IPS-11a (cell line): Measurements from ENCODE around the gene TAGLN3.

Experiments used
- H3K4me3 ChIP-seq: one replicate; pipeline ENCODE4 v1.5.1; 2013; ENCODE audit warnings: low read depth, low read length, control low read depth

The TAGLN3 gene

GRCh38 chr3:111998636-111999483 lies at the start of gene TAGLN3:
TAGLN3 (plus strand) TSS chr3:111998922; CDS start chr3:111999423, 501 bp downstream.
- peak within 1 kb of the TSS; percentile 22 for H3K4me3 ChIP-seq

GRCh38 chr3:111949712-111950111 lies 49.0 kb upstream of the TAGLN3 start:
- H3K4me3 ChIP-seq: no peak overlapping the region

DNA sequence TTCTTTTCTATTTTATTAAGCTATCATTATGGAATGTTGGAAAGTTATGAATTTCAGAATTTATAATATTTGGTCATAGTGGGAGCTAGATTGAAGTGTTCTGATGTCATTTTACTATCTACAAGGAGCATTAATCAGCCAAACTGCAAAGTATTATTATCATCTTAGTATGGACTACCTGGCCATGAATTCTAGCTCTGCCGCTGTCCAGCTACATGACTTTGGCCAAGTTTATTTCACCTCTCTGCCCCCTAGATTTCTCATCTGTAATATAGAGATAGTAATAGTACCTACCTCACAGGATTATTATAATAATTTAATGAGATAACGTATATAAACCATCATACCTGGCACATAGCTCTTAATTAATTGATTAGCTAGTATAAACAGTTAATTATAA lies 47.7 kb upstream of the TAGLN3 start:
- H3K4me3 ChIP-seq: no peak overlapping the region

DNA sequence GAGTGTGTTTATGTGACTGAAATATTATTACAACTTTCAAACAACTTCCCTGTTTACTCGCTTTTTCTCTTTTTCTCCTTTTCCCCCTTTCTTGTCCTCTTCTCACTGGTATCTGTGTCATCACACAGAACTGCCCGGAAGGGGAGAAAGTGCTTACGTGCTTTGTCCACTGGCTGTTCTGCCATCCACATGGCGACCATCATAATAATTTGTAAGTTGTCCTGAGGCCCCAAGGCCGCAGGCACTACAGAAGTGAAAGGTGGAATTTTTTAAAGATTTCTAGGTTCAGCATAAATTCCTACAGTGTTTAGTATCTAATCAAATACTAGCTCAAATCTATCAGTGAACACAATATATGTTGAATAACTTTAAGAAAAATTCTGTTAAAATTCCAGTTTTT lies 46.6 kb upstream of the TAGLN3 start:
- H3K4me3 ChIP-seq: no peak overlapping the region

DNA sequence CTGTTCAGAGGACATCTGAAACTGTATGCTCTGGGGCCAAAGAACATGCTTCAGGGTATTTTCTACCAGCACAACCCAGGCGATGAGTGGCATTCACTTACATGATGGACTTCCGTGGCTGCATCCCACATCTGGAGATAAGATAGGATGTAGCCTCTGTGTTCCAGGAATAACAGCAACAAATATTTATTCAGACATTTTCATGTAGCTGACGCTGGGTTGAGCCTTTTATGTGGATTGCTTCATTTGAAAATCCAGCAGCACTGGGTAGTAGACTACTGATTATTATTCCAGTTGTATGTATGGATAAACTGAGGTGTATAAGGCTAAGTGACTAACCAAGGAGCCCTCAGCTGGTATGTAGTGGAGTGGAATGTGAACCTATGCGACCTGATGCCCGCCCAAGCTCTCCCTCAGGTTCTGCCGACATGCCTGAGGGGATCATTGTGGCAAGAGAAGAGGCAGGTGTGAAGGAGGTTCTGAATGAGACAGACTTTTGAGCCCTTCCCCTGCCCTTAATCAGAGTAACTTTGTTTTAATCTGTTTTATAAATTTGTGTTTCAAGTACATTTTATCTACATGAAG lies 45.8 kb upstream of the TAGLN3 start:
- H3K4me3 ChIP-seq: no peak overlapping the region

DNA sequence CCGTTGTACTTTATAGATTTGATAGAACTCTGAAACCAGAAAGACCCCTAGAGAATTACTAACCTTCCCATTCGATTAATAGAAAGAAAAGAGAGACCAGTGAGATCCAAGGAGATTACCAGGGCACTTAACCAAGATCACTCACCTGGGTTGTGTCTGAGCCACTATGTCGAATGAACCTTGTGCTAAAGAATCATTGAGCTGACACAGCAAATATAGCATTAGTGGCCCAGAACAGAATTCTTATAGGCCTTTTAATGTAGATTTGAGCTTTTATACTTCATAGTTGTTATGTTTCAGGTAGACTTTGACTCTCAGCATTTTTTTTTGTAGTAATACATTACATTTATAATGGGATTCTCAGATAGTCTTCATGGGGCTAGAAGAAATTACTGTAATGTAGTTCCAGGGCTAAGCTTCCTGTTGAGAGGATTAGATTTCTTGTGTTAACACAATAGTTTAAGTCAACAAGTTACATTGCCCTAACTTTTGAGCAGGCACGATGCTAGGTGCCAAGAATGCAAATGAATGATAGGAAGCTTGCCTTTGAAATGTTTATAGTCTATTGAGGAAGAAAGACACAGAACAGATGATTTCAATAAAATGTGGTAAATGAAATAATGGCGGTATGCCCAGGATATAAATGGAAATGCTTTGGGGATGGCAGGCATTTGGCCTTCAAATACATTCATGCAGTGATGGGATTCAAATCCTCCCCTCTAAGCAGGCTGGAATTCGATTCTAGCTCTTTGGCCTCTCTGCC lies 44.3 kb upstream of the TAGLN3 start:
- H3K4me3 ChIP-seq: no peak overlapping the region

DNA sequence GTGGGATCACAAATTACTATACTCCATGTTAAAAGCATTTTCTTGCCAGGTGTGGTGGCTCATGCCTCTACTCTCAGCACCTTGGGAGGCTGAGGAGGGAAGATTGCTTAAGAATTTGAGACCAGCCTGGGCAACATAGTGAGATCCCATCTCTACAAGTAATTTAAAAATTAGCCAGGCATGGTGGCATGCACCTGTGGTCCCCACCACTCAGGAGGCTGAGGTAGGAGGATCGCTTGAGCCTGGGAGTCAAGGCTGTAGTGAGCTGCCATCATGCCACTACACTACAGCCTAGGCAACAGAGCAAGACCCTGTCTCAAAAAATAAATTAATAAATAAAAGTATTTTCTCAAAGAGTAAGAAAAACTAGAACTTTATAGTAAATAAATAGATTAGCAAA lies 42.8 kb upstream of the TAGLN3 start:
- H3K4me3 ChIP-seq: no peak overlapping the region

- H3K4me3 ChIP-seq: no peak overlapping the region
These were observed 42.3 kb upstream of the TAGLN3 start for GRCh38 chr3:111956449-111956848.

DNA sequence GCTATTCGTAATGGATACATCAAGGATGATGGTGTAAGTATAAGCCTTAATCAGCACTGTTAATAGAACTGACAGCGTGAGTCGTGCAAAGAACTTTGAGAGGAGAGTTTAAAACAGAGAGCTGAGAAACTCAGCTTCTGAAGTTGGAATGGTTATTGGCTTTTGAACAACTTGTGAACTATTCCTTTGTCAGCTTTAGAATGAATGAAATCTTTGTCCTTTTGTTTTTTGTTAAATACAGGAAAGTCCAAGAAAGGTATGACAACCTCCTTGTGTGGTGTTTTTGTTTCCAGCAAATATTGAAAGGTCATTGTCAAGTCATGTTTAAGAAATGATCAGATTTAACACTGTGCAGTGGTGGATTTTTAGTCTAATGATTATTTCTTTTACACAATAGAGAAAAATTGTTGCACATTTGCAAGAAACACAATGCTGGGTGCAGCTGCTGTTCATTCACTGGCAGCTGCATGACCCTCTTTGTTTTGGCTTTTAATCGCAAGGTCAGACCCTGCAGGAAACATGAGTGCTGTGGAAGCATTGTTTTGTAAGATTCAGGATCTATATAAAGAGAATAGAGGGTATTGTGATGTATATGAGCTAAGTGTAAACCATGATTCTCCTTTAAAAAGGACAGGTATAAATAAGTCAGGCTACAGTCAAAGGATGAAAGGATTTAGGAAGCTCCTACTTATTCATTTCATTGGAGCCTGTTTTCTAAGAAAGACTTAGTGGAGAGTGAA lies 41.6 kb upstream of the TAGLN3 start:
- no peak overlapping the region for H3K4me3 ChIP-seq

DNA sequence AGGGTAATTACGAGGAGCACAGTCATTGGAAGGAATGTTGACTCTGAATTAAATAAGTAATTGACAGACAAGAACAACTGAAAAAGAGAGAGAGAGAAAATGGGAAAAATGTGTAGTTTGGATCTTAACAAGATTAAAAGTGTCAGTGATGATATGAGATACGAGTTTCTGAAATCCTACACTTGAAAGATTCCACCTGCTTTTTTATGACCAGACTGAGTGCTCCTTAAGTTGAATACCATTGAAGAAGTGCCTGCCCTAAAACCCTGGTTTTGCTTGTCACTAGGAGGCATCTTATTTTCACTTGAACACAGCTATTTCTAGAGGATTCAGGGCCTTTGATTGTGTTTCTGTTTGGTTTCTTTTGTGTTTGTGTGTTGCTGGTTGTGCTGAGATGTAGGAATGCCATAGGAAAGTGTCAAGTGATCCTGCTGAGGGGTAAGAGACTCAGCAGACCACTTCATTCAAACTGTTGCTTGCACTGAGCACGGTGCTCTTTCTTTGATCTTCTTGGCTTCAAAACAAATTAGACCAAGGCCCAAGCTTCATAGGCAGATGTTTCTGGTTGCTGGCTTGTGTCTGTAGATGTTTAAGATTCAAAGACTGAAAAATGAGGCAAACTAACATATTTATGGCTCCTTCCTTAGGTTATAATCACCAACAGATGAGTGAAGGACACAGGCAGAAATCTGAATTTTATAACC lies 37.1 kb upstream of the TAGLN3 start:
- H3K4me3 ChIP-seq: no peak overlapping the region

GRCh38 chr3:111963424-111963823 lies 35.3 kb upstream of the TAGLN3 start:
- H3K4me3 ChIP-seq: no peak overlapping the region

DNA sequence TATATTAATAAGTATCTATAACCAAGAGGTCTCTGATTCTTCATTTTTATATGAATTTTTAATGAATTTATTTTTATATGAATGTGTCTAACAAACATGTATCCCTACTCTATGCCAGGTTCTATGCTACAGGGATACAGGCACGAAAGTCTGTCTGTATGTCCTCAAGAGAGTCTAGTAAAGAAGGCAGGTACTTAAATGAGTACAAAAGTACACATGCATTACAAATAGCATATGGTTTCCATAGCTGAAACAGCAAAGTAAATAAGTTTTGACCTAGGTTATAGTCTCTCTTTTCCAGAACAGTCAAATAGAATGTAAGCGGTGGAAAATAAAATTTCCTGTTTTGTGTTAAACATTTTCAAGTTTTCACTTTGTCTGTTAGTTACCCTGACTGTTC lies 33.2 kb upstream of the TAGLN3 start:
- H3K4me3 ChIP-seq: no peak overlapping the region

DNA sequence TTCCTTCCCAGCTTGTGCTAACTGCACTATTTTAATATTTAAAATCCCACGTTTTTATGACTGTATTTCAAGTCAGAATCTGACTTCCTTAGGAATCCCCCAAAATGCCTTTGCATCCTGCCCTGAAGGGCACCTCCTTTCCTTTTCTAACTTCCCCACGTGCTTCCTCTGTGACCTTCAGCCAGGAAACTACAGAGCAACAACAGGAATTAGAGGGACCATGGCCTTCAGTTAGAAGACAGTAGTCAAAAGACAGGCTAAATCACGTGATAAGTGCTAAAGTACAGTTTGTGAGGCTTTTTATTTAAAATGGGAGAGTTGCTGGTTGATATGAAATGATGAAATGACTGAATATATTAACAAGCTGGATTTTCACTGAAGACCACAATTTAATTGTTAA lies 31.7 kb upstream of the TAGLN3 start:
- H3K4me3 ChIP-seq: no peak overlapping the region

DNA sequence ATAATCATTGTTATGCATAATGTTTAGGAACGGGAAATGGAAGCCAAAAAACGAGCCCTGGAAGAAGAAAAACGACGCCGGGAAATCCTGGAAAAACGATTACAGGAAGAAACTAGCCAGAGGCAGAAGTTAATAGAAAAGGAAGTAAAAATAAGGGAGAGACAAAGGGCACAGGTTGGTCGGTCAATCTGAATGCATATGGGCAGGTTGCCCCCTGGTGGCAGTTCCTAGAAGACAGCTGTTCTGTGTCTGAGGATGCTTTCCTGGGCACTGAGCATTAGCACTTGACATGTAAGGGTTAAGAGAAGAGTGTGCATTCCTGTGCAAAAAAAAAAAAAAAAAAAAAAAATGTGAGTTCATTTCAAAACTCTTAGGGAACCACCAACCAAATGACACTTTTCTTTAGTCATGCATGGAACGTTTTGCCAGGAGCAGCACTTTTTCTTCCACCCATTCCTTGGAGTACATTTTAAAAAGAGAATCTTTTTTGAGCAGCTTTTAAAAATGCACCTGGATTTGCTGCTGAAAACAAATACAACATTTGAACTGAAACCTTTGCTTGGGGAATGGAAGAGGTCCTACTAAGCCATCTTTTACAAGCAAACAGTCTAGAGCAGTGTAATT lies 31.0 kb upstream of the TAGLN3 start:
- H3K4me3 ChIP-seq: no peak overlapping the region

- no peak overlapping the region for H3K4me3 ChIP-seq
These were observed 30.2 kb upstream of the TAGLN3 start for GRCh38 chr3:111968319-111969054.

DNA sequence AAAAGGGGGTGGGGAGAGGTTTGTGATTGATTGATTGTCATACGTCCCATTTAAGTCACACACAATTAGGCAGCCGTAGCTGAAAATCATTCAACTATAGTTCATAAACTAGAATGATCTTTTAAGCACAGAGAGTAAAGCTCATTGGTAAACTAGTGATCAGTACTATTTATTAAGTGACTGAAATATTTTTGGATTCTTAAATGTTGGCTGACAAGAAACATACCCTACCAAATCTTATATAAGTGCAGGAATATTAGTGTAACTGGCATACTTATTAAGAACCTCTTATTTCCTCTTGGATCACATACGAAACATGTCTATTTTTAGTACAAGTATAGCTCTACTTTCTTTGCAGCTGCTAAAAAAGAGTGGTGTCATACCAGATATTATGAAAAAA lies 28.3 kb upstream of the TAGLN3 start:
- H3K4me3 ChIP-seq: no peak overlapping the region

- no peak overlapping the region for H3K4me3 ChIP-seq
These were observed 27.1 kb upstream of the TAGLN3 start for GRCh38 chr3:111971533-111972130.

DNA sequence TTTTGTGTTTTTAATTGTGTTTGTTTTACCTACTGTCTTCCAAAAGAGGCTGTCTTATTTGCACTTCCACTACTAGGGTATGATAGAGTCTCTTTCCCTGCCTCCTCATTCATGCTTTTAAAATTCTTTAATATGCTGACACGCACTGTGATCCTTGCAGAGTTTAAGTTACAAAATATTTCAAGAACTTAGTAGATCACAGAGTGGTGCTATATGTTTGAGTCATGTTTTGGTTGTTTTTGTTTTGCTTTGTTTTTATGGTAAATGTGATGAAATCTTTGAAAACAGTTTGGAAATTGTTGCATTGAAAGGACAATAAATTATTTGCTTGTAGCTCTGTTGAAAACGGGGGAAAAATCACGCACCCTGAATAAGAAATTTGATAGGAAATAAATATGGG lies 25.8 kb upstream of the TAGLN3 start:
- H3K4me3 ChIP-seq: no peak overlapping the region

DNA sequence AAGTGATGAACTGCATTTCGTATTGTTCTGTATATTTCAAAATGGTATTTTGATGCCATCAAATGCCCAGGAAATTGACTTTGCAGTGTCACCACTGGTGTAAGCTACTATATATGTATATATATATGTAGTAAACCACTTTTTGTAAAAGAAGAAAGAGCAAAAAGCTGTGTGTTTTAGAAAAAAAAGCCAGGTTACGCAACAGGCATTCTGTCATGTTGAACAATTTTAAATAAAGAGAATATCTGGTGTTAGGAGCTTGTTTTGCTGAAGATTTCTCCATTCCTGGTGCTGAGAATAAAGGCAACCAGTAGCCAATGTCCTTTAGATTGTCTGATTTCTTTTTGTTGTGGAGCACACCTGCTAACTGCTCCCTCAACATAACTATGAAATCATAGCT lies 23.6 kb upstream of the TAGLN3 start:
- H3K4me3 ChIP-seq: no peak overlapping the region
